Measurements from ENCODE around the gene ARRB1. TPM values are rescaled to one million over a fixed set of nuclear protein-coding genes. Genes with fewer than 3 reads are reported as not detected.

Gene ARRB1
- total and polyA plus RNA-seq, 10 of the 15 experiments (the other 5 are each of a cell fraction or from before 2014, with no cell fraction given), result 0.39 to 12.9 (median 1.7) TPM

- TF ChIP-seq, protein P1, sequence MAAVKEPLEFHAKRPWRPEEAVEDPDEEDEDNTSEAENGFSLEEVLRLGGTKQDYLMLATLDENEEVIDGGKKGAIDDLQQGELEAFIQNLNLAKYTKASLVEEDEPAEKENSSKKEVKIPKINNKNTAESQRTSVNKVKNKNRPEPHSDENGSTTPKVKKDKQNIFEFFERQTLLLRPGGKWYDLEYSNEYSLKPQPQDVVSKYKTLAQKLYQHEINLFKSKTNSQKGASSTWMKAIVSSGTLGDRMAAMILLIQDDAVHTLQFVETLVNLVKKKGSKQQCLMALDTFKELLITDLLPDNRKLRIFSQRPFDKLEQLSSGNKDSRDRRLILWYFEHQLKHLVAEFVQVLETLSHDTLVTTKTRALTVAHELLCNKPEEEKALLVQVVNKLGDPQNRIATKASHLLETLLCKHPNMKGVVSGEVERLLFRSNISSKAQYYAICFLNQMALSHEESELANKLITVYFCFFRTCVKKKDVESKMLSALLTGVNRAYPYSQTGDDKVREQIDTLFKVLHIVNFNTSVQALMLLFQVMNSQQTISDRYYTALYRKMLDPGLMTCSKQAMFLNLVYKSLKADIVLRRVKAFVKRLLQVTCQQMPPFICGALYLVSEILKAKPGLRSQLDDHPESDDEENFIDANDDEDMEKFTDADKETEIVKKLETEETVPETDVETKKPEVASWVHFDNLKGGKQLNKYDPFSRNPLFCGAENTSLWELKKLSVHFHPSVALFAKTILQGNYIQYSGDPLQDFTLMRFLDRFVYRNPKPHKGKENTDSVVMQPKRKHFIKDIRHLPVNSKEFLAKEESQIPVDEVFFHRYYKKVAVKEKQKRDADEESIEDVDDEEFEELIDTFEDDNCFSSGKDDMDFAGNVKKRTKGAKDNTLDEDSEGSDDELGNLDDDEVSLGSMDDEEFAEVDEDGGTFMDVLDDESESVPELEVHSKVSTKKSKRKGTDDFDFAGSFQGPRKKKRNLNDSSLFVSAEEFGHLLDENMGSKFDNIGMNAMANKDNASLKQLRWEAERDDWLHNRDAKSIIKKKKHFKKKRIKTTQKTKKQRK (IDR thresholded peaks at IDR 0.05; ENCODE audit: low read depth, low read length), result no peak
- TF ChIP-seq TCF7 (IDR thresholded peaks at IDR 0.05; ENCODE audit: borderline replicate concordance) (no peak), POLR2AphosphoS5 (IDR thresholded peaks at IDR 0.05; ENCODE audit: low read length) (no peak), CHD2 (IDR thresholded peaks at IDR 0.05; ENCODE audit: borderline replicate concordance, low read depth, low read length) (no peak)
These were observed 82.1 kb downstream of the ARRB1 start (continued) for GRCh38 chr11:75269367-75269660.

DNA sequence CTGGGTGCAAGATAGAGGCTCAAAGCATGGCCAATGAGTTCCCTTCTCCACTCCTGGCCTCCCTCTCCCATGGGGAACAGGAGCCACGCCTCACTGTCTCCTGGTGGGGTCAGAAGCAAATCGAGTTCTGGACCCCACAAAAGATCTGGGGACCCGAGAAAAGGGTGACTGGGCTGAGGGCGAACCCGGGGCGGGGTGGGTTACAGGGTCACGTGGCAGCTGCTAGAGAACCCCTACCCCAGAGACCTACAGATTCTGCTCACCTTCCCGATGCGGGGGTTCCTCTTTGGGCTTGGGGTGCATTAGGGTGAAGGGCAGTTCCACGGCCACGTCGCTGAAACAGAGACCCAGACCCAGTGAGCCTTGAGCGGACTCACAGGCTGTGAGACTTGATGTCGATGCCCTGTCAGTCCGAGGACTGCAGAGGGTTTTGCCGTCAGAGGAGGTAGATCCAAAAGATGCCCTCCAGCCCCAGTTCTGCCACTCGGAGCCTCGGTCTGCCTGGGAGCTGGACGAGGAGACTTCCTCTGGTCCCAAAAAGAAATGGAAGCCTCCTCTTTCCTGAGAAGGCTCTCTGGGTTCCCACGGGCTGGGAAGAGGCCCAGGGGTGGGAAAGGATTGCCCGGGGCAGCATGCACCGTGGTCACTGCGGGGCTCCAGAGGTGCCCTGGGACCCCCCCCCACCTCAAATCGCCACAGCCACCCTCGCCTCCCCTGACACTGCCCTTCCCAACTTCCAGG lies 82.7 kb downstream of the ARRB1 start:
- in situ Hi-C loops (cut with MboI) (no loop called here), intact Hi-C loops (cut with micrococcal nuclease; ENCODE audit: unreplicated experiment) (no loop called here)
- DNase-seq (ENCODE audit: low read depth, low spot score), result no peak
- ChIA-PET CTCF (interaction anchor here (1.7 kb wide), 1 partner anchor 16 kb away, joined by 6 read pairs; no protein-coding TSS in a partner anchor), SMC1A (ENCODE audit: uncharacterized antibody, unreplicated experiment) (no interaction called here), RAD21 (ENCODE audit: unreplicated experiment) (no interaction called here), POLR2A (no interaction called here)
- FAIRE-seq, result no peak
- Histone ChIP-seq H3K9ac (ENCODE audit: control insufficient read depth, insufficient read depth, low read length) (no peak overlapping the region), H3K4me1 (ENCODE audit: control insufficient read depth, insufficient read depth, low read length) (no peaks in the 10 kb centered on the region), H3K27me3 (replicated peaks in 1 of 2; ENCODE audit: control insufficient read depth in 2 of 2, insufficient read depth in 2 of 2, low read length in 1 of 2) (no peaks in the 10 kb centered on the region), H3K27ac (ENCODE audit: control insufficient read depth, insufficient read depth) (no peak overlapping the region), H2AFZ (ENCODE audit: control insufficient read depth, low read depth, low read length) (no peak overlapping the region), H3K36me3 (ENCODE audit: control insufficient read depth in 2 of 2, insufficient read depth in 2 of 2, low read length in 1 of 2) (no peaks in the 10 kb centered on the region; a peak in 2 of 4 replicates), H3K9me3 (replicated peaks; ENCODE audit: control insufficient read depth, insufficient read depth, low read length) (no peaks in the 10 kb centered on the region), H3K4me3 (no peak overlapping the region), H3K79me2 (ENCODE audit: control insufficient read depth, insufficient read depth, low read length) (no peaks in the 10 kb centered on the region), H4K20me1 (ENCODE audit: control insufficient read depth, insufficient read depth) (0 out of 2 replicates have a peak, but pooled peaks cover 2% of the 10 kb centered on the region), H3K4me2 (ENCODE audit: control insufficient read depth, insufficient read depth) (no peak overlapping the region)
- BruUV-seq (replicated peaks), result no TSS peak
- 43% methylated on average over 19 of the region's 25 CpGs for WGBS (ENCODE audit: insufficient coverage, insufficient replicate concordance, low lambda C conversion rate, missing lambda C conversion rate)
- no peak for ATAC-seq
- no peak for TF ChIP-seq CREM (IDR thresholded peaks at IDR 0.05; ENCODE audit: low read depth)
- no peak for TF ChIP-seq YY1 (IDR thresholded peaks at IDR 0.05; ENCODE audit: low read depth, low read length)
- TF ChIP-seq, protein P2, sequence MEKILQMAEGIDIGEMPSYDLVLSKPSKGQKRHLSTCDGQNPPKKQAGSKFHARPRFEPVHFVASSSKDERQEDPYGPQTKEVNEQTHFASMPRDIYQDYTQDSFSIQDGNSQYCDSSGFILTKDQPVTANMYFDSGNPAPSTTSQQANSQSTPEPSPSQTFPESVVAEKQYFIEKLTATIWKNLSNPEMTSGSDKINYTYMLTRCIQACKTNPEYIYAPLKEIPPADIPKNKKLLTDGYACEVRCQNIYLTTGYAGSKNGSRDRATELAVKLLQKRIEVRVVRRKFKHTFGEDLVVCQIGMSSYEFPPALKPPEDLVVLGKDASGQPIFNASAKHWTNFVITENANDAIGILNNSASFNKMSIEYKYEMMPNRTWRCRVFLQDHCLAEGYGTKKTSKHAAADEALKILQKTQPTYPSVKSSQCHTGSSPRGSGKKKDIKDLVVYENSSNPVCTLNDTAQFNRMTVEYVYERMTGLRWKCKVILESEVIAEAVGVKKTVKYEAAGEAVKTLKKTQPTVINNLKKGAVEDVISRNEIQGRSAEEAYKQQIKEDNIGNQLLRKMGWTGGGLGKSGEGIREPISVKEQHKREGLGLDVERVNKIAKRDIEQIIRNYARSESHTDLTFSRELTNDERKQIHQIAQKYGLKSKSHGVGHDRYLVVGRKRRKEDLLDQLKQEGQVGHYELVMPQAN (conservative IDR thresholded peaks at IDR 0.05), result no peak
- no peak for TF ChIP-seq HSF1 (IDR thresholded peaks at IDR 0.05; ENCODE audit: low read depth, low read length)
- no peak for TF ChIP-seq RAD21 (IDR thresholded peaks at IDR 0.05; ENCODE audit: insufficient read depth, low read depth, low read length)
- TF ChIP-seq MXI1 (IDR thresholded peaks at IDR 0.05; ENCODE audit: low read depth, low read length), result no peak
- TF ChIP-seq NR2C1 (IDR thresholded peaks at IDR 0.05), result no peak
- TF ChIP-seq NR2C2 (IDR thresholded peaks at IDR 0.05; ENCODE audit: borderline replicate concordance, control insufficient read depth, insufficient read length, low read depth), result no peak
- TF ChIP-seq SREBF2 (IDR thresholded peaks at IDR 0.05; ENCODE audit: low read length), result no peak
- TF ChIP-seq RBBP5 (conservative IDR thresholded peaks at IDR 0.05), result no peak

Measured in GM12878 (cell line).